Amygdala (tissue), 56 donors: Measurements from ENCODE around the gene SSBP2.
"Not testable (repeated sequence)": the region's sequence is repeated elsewhere in the genome, so short reads cannot be mapped to it uniquely, and the experiment has no call there.

Experiments used
- DNase-seq, 56 donors: peaks; one replicate each; lab custom pipeline; 2025; lab: John Stamatoyannopoulos, UW

The SSBP2 gene

GRCh38 chr5:81488862-81489261 is 262.0 kb downstream of the SSBP2 start:
- DNase-seq, result no peak

GRCh38 chr5:81486711-81487110 is 264.2 kb downstream of the SSBP2 start:
- no peak for DNase-seq

- DNase-seq, result no peak
Measured at GRCh38 chr5:81482595-81482994, 268.3 kb downstream of the SSBP2 start.

- DNase-seq, result not testable (repeated sequence)
Measured at GRCh38 chr5:81473395-81473794, 277.5 kb downstream of the SSBP2 start.

GRCh38 chr5:81469676-81470075 is 281.2 kb downstream of the SSBP2 start:
- DNase-seq, result no peak

- no peak for DNase-seq
Measured at GRCh38 chr5:81450940-81451339, 300.0 kb downstream of the SSBP2 start.

- no peak for DNase-seq
Measured at GRCh38 chr5:81435023-81435422, 315.9 kb downstream of the SSBP2 start.

- no peak for DNase-seq
Measured at GRCh38 chr5:81429985-81430384, 320.9 kb downstream of the SSBP2 start.

- DNase-seq, result no peak
Measured at GRCh38 chr5:81429363-81429762, 321.5 kb downstream of the SSBP2 start.

GRCh38 chr5:81428861-81429260 is 322.0 kb downstream of the SSBP2 start:
- DNase-seq, result no peak

- no peak for DNase-seq
Measured at GRCh38 chr5:81428446-81428845, 322.5 kb downstream of the SSBP2 start.

- DNase-seq, result no peak
Measured at GRCh38 chr5:81427566-81427965, 323.3 kb downstream of the SSBP2 start.

- peak in 3 of 56 donors; percentile 4 for DNase-seq
Measured at GRCh38 chr5:81426359-81427030, 324.4 kb downstream of the SSBP2 start.

GRCh38 chr5:81425569-81425968 is 325.3 kb downstream of the SSBP2 start:
- peak in 1 of 56 donors; percentile 11 for DNase-seq

- no peak for DNase-seq
Measured at GRCh38 chr5:81424728-81425127, 326.2 kb downstream of the SSBP2 start.

GRCh38 chr5:81422671-81423070 is 328.2 kb downstream of the SSBP2 start:
- no peak for DNase-seq

GRCh38 chr5:81420039-81420667 is 330.7 kb downstream of the SSBP2 start:
- DNase-seq, result peak in 2 of 56 donors; percentile 2 to 38

- no peak for DNase-seq
Measured at GRCh38 chr5:81418606-81419005, 332.3 kb downstream of the SSBP2 start.

GRCh38 chr5:81417052-81417451 is 333.8 kb downstream of the SSBP2 start:
- DNase-seq, result no peak

GRCh38 chr5:81409896-81410295 is 341.0 kb downstream of the SSBP2 start:
- no peak for DNase-seq

GRCh38 chr5:81409361-81409760 is 341.5 kb downstream of the SSBP2 start:
- DNase-seq, result no peak

- DNase-seq, result no peak
Measured at GRCh38 chr5:81408496-81408895, 342.4 kb downstream of the SSBP2 start.
